Keratinocyte (primary cell): ENCODE data around the gene IGFBP4. TPM values are rescaled to one million over a fixed set of nuclear protein-coding genes. Genes with fewer than 3 reads are reported as not detected.

Experiments used
- DNase-seq: peaks from one replicate; pipeline ENCODE4 v3.0.0-alpha.2; 2011; ENCODE audit warnings: low read depth, missing footprints, low spot score
- FAIRE-seq: peaks from 2 replicates; lab custom pipeline; 2011; peaks lifted over from hg19 to GRCh38; lab: Jason Lieb, UNC
- H2AFZ ChIP-seq: 2 replicates; pipeline ENCODE4 v1.6.0; 2012; ENCODE audit warnings: low read length, control low read depth, inconsistent platforms; ENCODE audit not compliant: control insufficient read depth
- H3K27ac ChIP-seq: 2 replicates; pipeline ENCODE4 v1.5.1; 2011; ENCODE audit warnings: low read length; ENCODE audit not compliant: control insufficient read depth, insufficient read depth
- H3K27me3 ChIP-seq: 3 replicates; pipeline ENCODE4 v1.6.0; 2011; ENCODE audit warnings: low read length; ENCODE audit not compliant: control insufficient read depth, insufficient read depth; ENCODE audit errors: extremely low read depth
- H3K36me3 ChIP-seq, 2 experiments: 2 replicates in 1 of 2; 3 replicates in 1 of 2; pipeline ENCODE4 v1.5.1; 2011; ENCODE audit warnings: low read length in 2 of 2, mild to moderate bottlenecking in 1 of 2; ENCODE audit not compliant: control insufficient read depth in 2 of 2, insufficient read depth in 2 of 2; ENCODE audit errors: extremely low read depth in 1 of 2
- H3K4me1 ChIP-seq: 3 replicates; pipeline ENCODE4 v1.5.1; 2011; ENCODE audit warnings: low read length; ENCODE audit not compliant: control insufficient read depth, insufficient read depth; ENCODE audit errors: extremely low read depth
- H3K4me2 ChIP-seq: 3 replicates; pipeline ENCODE4 v1.6.0; 2011; ENCODE audit warnings: low read depth, low read length; ENCODE audit not compliant: control insufficient read depth, insufficient read depth; ENCODE audit errors: extremely low read depth
- H3K4me3 ChIP-seq, 3 experiments: fragments of 200-600 bp in 1 of 3; sonication (generic) in 1 of 3; 2 replicates in 2 of 3; 3 replicates in 1 of 3; pipeline ENCODE4 v1.5.1; 2011 to 2016; ENCODE audit warnings: low read length in 3 of 3, mild to moderate bottlenecking in 3 of 3, control low read depth in 2 of 3, inconsistent platforms in 1 of 3, low read depth in 1 of 3, mixed read lengths in 1 of 3, mixed run types in 1 of 3, moderate library complexity in 1 of 3; ENCODE audit not compliant: control insufficient read depth in 2 of 3, insufficient read depth in 2 of 3; ENCODE audit errors: extremely low read depth in 1 of 3
- H3K79me2 ChIP-seq: 2 replicates; pipeline ENCODE4 v1.6.0; 2012; ENCODE audit warnings: low read length; ENCODE audit not compliant: control insufficient read depth, insufficient read depth
- H3K9ac ChIP-seq: 3 replicates; pipeline ENCODE4 v1.6.0; 2011; ENCODE audit warnings: low read length; ENCODE audit not compliant: control insufficient read depth, insufficient read depth; ENCODE audit errors: extremely low read depth
- H3K9me1 ChIP-seq: 3 replicates; pipeline ENCODE4 v1.6.0; 2011; ENCODE audit warnings: low read length; ENCODE audit not compliant: control insufficient read depth, insufficient read depth; ENCODE audit errors: extremely low read depth
- H3K9me3 ChIP-seq: 2 replicates; pipeline ENCODE4 v1.5.1; 2012; ENCODE audit warnings: low read depth, low read length; ENCODE audit not compliant: control insufficient read depth
- H4K20me1 ChIP-seq: 3 replicates; pipeline ENCODE4 v1.6.0; 2011; ENCODE audit warnings: low read length; ENCODE audit not compliant: control insufficient read depth, insufficient read depth; ENCODE audit errors: extremely low read depth
- CTCF ChIP-seq, 3 experiments: IDR thresholded peaks in 1 of 3; conservative IDR thresholded peaks in 1 of 3; optimal IDR thresholded peaks in 1 of 3; 2 replicates in 2 of 3; 3 replicates in 1 of 3; pipeline versions ENCODE3 to v1.5.1; 2011; ENCODE audit warnings: low read length in 3 of 3, mild to moderate bottlenecking in 3 of 3, moderate library complexity in 2 of 3, control low read depth in 1 of 3, inconsistent platforms in 1 of 3; ENCODE audit not compliant: insufficient read depth in 2 of 3; ENCODE audit errors: extremely low read depth in 1 of 3
- EZH2 ChIP-seq: IDR thresholded peaks from one replicate; pipeline ENCODE4 v1.6.1; 2012; ENCODE audit warnings: inconsistent platforms, mild to moderate bottlenecking, low read length, moderate library complexity
- dilution Hi-C: fragments of 300-500 bp; cut with MboI; formaldehyde crosslinking; loops from one replicate; pipeline ENCODE4 v1.7.0; 2020; ENCODE audit warnings: low sequenced_read_pairs; ENCODE audit not compliant: extremely low pct_ligation_motif_present
- polyA plus RNA-seq, 5 experiments: library from polyadenylated mRNA; depleted of rRNA in 3 of 5; stranded (reverse) in 3 of 5; stranded (forward) in 1 of 5; unstranded in 1 of 5; fragments of >200 nt; gene quantifications; 1 replicate in 1 of 5; 2 replicates in 3 of 5; 3 replicates in 1 of 5; pipeline versions ENCODE4 v1.2.1 to v1.2.3, GENCODE V29; 2011 to 2012; ENCODE audit warnings: missing spikeins in 2 of 5, low read depth in 1 of 5, low replicate concordance in 1 of 5

IGFBP4 gene
- polyA plus RNA-seq, 1 donor (not counting 4 experiments of a cell fraction or from before 2014, with no cell fraction given): 6.0 TPM

DNA sequence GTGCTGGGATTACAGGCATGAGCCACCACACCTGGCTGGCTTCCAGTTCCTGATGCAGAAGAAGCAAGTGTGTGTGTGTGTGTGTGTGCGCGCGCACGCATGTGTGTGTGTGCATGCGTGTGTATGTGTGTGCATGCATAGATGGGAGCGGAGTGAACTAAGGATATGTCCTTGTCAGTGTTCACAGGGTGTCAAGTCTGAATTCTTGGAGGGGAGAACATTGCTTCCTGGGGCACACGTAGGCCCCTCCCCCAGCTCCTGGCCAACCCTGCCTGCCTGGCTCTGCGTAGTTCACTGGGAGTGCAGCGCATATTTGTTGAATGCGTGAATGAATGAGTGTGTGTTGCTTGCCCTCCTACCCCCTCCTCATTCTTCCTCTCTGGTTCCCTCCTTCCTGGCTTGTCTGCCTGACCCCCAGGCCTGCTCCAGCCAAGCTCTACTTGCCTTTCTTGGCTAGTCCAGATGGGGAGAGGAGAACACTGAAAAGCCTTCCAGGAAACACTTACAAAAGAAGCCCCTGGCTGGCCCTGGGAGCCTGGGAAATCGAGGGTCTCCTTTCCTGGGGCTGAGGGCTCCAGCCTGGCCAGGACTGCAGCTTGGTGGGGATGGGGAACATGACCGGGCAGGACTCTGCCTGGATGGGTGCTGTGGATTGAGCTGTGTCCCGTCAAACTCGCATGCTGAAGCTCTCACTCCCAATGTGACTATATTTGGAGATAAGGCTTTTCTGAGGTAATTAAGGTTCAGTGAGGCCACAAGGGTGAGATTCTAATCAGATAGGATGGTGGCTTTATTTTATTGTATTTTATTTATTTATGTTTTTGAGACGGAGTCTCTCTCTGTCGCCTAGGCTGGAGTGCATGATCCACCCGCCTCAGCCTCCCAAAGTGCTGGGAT is 27.9 kb downstream of the IGFBP4 start:
- Histone ChIP-seq H2AFZ (no peak overlapping the region), H3K9ac (peak overlapping the region; percentile 59), H4K20me1 (peaks cover 26% of the 10 kb centered on the region), H3K9me3 (no peaks in the 10 kb centered on the region), H3K4me2 (peak overlapping the region; percentile 0), H3K4me3 (no peak overlapping the region), H3K79me2 (no peaks in the 10 kb centered on the region), H3K27me3 (peaks cover 11% of the 10 kb centered on the region), H3K9me1 (no peaks in the 10 kb centered on the region), H3K4me1 (peaks cover 22% of the 10 kb centered on the region), H3K36me3 (no peaks in the 10 kb centered on the region), H3K27ac (peak overlapping the region; percentile 70)
- no peak for TF ChIP-seq CTCF (optimal IDR thresholded peaks at IDR 0.05 in 1 of 3, IDR thresholded peaks at IDR 0.05 in 1 of 3, conservative IDR thresholded peaks at IDR 0.05 in 1 of 3; ENCODE audit: extremely low read depth in 1 of 3, insufficient read depth in 2 of 3, low read length in 3 of 3)
- DNase-seq: peak; percentile 45
- peak; percentile 95 for FAIRE-seq
- dilution Hi-C loops: no loop called here

DNA sequence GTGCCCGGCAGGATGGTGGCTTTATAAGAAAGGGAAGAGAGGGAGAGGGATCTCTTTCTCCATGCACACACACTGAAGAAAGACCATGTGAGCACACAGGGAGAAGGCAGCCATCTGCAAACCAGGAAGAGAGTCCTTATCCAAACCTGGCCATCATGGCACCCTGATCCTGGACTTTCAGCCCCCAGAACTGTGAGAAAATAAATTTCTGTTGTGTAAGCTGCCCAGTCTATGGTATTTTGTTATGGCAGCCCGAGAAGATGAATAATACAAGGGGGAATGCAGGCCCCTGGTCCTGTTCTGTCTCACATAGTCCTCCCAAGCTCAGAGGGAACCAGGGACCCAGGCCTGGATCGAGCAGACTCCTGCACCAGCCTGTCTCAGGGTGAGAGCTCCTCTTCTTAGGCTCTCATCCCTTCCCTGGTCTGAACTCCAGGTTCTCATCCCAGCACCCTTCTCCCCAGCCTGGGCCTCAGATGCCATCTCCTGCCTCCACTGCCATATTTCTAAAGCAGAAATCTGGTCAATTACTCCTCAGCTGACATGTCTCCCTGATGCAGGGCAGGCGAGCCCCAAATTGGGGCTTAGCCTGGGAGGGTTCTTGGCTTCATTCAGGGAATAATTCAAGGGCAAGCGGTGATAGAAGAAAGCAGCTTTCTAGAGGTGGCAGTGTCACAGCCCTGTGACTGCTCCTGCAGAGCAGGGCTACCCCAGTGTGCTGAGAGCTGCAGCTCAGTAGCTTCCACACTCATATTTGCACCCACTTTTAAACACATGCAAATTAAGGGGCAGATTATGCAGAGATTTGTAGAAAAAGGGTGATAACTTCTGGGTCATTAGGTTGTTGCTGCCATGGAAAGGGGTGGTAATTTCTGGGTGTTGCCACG is 28.8 kb downstream of the IGFBP4 start:
- Histone ChIP-seq H3K36me3 (peaks cover 2 to 7% of the 10 kb centered on the region in 2 experiments), H3K4me1 (peaks cover 22% of the 10 kb centered on the region), H2AFZ (no peak overlapping the region), H3K27ac (peak overlapping the region; percentile 70), H3K79me2 (no peaks in the 10 kb centered on the region), H3K27me3 (peaks cover 3% of the 10 kb centered on the region), H3K9me3 (no peaks in the 10 kb centered on the region), H3K9ac (peak overlapping the region; percentile 16), H3K4me2 (peak overlapping the region; percentile 3), H4K20me1 (peaks cover 33% of the 10 kb centered on the region), H3K4me3 (no peak overlapping the region), H3K9me1 (no peaks in the 10 kb centered on the region)
- TF ChIP-seq EZH2 (no peak), CTCF (optimal IDR thresholded peaks at IDR 0.05 in 1 of 3, IDR thresholded peaks at IDR 0.05 in 1 of 3, conservative IDR thresholded peaks at IDR 0.05 in 1 of 3; ENCODE audit: extremely low read depth in 1 of 3, insufficient read depth in 2 of 3, low read length in 3 of 3) (no peak)
- dilution Hi-C loops: no loop called here
- DNase-seq: peak; percentile 49
- no peak for FAIRE-seq
